Hepatocyte (in vitro differentiated cells): ENCODE data around the gene GBP7.

Experiments
- EZH2phosphoT487 ChIP-seq: fragments of 200-600 bp; sonication (generic); IDR thresholded peaks from one replicate; pipeline ENCODE4 v1.6.1; 2018; ENCODE audit warnings: antibody characterized with exemption, mild to moderate bottlenecking, low read depth, moderate library complexity; ENCODE audit not compliant: unreplicated experiment, severe bottlenecking
- TF ChIP-seq, protein P1 (sequence below): fragments of 200-600 bp; sonication (generic); IDR thresholded peaks from 2 replicates; pipeline ENCODE4 v1.5.1; 2016; ENCODE audit warnings: antibody characterized with exemption, mild to moderate bottlenecking; ENCODE audit not compliant: poor library complexity

DNA sequence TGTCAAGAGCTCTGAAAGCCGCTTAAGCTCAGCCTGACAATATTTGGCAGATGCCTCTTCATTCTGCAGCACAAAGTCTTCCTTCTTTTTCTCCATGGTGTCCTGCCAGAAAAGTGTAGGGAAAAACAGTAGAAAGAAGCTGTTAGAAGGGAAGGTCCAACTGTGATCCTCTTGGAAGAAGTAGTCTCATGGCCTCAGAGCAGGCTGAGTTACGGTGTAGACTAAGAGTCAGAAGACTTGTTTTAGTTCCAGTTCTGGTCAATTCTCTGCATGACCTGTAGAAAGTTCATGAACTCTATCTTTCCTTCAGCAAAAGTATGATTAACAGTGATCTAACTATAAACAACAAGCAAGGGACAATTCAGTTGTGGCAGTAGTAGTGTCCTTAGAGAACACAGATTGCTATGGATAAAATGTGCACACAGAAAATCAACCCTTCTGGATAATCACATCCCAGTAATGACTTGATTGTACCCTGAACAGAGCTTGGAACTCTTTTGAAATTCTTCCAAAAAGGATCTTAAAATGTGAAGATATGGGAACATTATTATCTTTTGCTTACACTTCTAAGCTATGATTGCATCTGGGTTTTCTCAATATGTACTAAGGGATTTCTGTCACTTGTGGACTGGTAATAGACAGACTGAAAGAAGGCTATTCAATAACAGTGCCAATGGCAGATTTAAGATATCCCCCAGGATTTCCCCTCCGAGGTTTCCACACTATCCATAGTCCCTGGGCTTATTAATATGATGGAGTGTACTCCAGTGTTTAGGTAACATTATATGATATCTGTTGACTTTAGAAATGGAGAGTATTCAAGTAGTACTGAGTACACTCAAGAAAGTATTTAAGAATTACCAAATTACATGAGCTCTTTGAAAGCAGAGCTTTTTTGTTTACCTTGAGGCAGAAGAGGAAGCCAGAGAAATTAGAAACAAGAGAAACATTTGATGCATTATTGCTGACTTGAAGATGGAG, 27.8 kb downstream of the GBP7 start:
- TF ChIP-seq, protein P1, sequence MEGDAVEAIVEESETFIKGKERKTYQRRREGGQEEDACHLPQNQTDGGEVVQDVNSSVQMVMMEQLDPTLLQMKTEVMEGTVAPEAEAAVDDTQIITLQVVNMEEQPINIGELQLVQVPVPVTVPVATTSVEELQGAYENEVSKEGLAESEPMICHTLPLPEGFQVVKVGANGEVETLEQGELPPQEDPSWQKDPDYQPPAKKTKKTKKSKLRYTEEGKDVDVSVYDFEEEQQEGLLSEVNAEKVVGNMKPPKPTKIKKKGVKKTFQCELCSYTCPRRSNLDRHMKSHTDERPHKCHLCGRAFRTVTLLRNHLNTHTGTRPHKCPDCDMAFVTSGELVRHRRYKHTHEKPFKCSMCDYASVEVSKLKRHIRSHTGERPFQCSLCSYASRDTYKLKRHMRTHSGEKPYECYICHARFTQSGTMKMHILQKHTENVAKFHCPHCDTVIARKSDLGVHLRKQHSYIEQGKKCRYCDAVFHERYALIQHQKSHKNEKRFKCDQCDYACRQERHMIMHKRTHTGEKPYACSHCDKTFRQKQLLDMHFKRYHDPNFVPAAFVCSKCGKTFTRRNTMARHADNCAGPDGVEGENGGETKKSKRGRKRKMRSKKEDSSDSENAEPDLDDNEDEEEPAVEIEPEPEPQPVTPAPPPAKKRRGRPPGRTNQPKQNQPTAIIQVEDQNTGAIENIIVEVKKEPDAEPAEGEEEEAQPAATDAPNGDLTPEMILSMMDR: no peak
- no peak for TF ChIP-seq EZH2phosphoT487
